Measurements from ENCODE around the gene PRR7. TPM values are rescaled to one million over a fixed set of nuclear protein-coding genes. Genes with fewer than 3 reads are reported as not detected.

The PRR7 gene
- total and polyA plus RNA-seq, 2 of the 4 experiments (the other 2 are of a cell fraction), result 1.1 to 10.1 TPM

GRCh38 chr5:177403102-177403791 lies 43.4 kb upstream of the PRR7 start:
- H4K20me1 ChIP-seq (ENCODE audit: insufficient read depth, low read length), result no peaks in the 10 kb centered on the region
- BruUV-seq (replicated peaks), result no TSS peak
- peaks cover 4% of the 10 kb centered on the region; the same call in 1 of the 2 replicates for H3K4me1 ChIP-seq (ENCODE audit: control insufficient read depth, insufficient read depth, low read length)
- no peak overlapping the region for H3K56ac ChIP-seq (ENCODE audit: extremely low read depth, insufficient read depth, low read length)
- TF ChIP-seq MXI1 (IDR thresholded peaks at IDR 0.05; ENCODE audit: borderline replicate concordance, low read depth, low read length) (no peak), CEBPB (IDR thresholded peaks at IDR 0.05; ENCODE audit: low read depth, low read length) (no peak), POLR2A (IDR thresholded peaks at IDR 0.05; ENCODE audit: low read depth, low read length) (no peak), RFX5 (IDR thresholded peaks at IDR 0.05; ENCODE audit: low read depth, low read length) (no peak), RAD21 (IDR thresholded peaks at IDR 0.05; ENCODE audit: low read length) (no peak)
- TF ChIP-seq, protein P1, sequence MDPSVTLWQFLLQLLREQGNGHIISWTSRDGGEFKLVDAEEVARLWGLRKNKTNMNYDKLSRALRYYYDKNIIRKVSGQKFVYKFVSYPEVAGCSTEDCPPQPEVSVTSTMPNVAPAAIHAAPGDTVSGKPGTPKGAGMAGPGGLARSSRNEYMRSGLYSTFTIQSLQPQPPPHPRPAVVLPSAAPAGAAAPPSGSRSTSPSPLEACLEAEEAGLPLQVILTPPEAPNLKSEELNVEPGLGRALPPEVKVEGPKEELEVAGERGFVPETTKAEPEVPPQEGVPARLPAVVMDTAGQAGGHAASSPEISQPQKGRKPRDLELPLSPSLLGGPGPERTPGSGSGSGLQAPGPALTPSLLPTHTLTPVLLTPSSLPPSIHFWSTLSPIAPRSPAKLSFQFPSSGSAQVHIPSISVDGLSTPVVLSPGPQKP (IDR thresholded peaks at IDR 0.05; ENCODE audit: borderline replicate concordance, low read depth, low read length), result no peak
- H3K9ac ChIP-seq (ENCODE audit: low read depth, low read length), result 0 out of 2 replicates have a peak overlapping the region, but pooled peaks have one; percentile 13
- H3K27me3 ChIP-seq (ENCODE audit: control insufficient read depth, insufficient read depth, low read length), result peaks cover 55% of the 10 kb centered on the region
- in situ Hi-C loops (cut with MboI; ENCODE audit: low sequenced_read_pairs), result no loop called here
- ChIA-PET POLR2A (ENCODE audit: unreplicated experiment) (no interaction called here), CTCF (interaction anchor here (0.6 to 5.4 kb wide), 15 partner anchors 9 to 98 kb away, joined by 3 to 56 read pairs (median 7); partner anchors contain the start of genes GRK6, LMAN2 and PRR7)
- peak; percentile 7; the same call in 1 of the 2 replicates for ATAC-seq (ENCODE audit: low read depth)
- H2BK5ac ChIP-seq (ENCODE audit: low read depth, low read length, poor library complexity, severe bottlenecking), result no peak overlapping the region
- H4K5ac ChIP-seq (ENCODE audit: low read depth, low read length), result no peak overlapping the region
- H2BK15ac ChIP-seq (ENCODE audit: low read depth, low read length), result no peak overlapping the region
- peak overlapping the region; percentile 63 for H3K4me2 ChIP-seq (ENCODE audit: low read depth, low read length)
- H3K18ac ChIP-seq (ENCODE audit: low read depth, low read length), result no peak overlapping the region
- H2AK9ac ChIP-seq (replicated peaks; ENCODE audit: low read depth, low read length, poor library complexity), result peak overlapping the region; percentile 16
- H4K91ac ChIP-seq (ENCODE audit: insufficient read depth, low read depth, low read length), result no peak overlapping the region; the same call in 1 of the 2 replicates
- peak; percentile 12 for DNase-seq
- peak overlapping the region; percentile 92 for H2AFZ ChIP-seq (replicated peaks; ENCODE audit: low read length, poor library complexity)
- H3K9me1 ChIP-seq (ENCODE audit: insufficient read depth, low read length), result no peaks in the 10 kb centered on the region
- no peak overlapping the region for H3K23ac ChIP-seq (ENCODE audit: low read depth, low read length)
- H2BK20ac ChIP-seq (ENCODE audit: low read depth, low read length), result no peak overlapping the region
- dilution Hi-C loops (cut with HindIII; ENCODE audit: low sequenced_read_pairs, unreplicated experiment), result no loop called here
- H2BK120ac ChIP-seq (ENCODE audit: low read depth, low read length), result no peak overlapping the region
- H3K79me1 ChIP-seq (ENCODE audit: low read depth in 1 of 2, low read length in 2 of 2), result no peaks in the 10 kb centered on the region
- H3K14ac ChIP-seq (replicated peaks; ENCODE audit: low read depth, low read length), result 0 out of 2 replicates have a peak overlapping the region, but pooled peaks have one; percentile 6
- H3K36me3 ChIP-seq (ENCODE audit: control insufficient read depth, insufficient read depth, low read length), result no peaks in the 10 kb centered on the region
- no peak overlapping the region for H2AK5ac ChIP-seq (ENCODE audit: low read depth, low read length)
- no peak overlapping the region for H3K4ac ChIP-seq (ENCODE audit: low read depth, low read length)
- 3% methylated on average over 32 of the region's 61 CpGs; no CpG with 5 or more reads in 1 of the 2 experiments for WGBS, 2 experiments (ENCODE audit: extremely low coverage in 2 of 2, insufficient read length in 1 of 2)
- H4K8ac ChIP-seq (ENCODE audit: low read depth in 2 of 2, low read length in 2 of 2), result no peak overlapping the region
- no peak overlapping the region; the same call in 1 of the 2 replicates for H3K27ac ChIP-seq (ENCODE audit: insufficient read depth, low read length)
- intact Hi-C loops (cut with micrococcal nuclease), result no loop called here
- H3K4me3 ChIP-seq (ENCODE audit: insufficient read depth, low read depth, low read length), result peak overlapping the region; percentile 57
- H3K9me3 ChIP-seq (ENCODE audit: control insufficient read depth, insufficient read depth, low read length), result peaks cover 2% of the 10 kb centered on the region; the same call in 1 of the 2 replicates

Measured in IMR-90 (cell line).